ENCODE measurements around the gene TMEM256. TPM values are rescaled to one million over a fixed set of nuclear protein-coding genes. Genes with fewer than 3 reads are reported as not detected.

Gene TMEM256
- total and polyA plus RNA-seq, 9 of the 15 experiments (the other 6 are each of a cell fraction or from before 2014, with no cell fraction given): 43.4 to 177 (median 68.5) TPM

GRCh38 chr17:7403977-7404736 lies at the start of gene TMEM256 (continued):
- peak; percentile 25; the same call in 1 of the 2 replicates for TF ChIP-seq EP400 (IDR thresholded peaks at IDR 0.05)
- TF ChIP-seq ZFPM2 (CRISPR knock-in tag; IDR thresholded peaks at IDR 0.05): no peak
- no peak for TF ChIP-seq BCLAF1 (IDR thresholded peaks at IDR 0.05; ENCODE audit: borderline replicate concordance in 1 of 2, control insufficient read depth in 1 of 2, low read depth in 2 of 2, low read length in 1 of 2)
- TF ChIP-seq ZNF280B (CRISPR knock-in tag; IDR thresholded peaks at IDR 0.05): no peak
- no peak for TF ChIP-seq CUX1 (CRISPR knock-in tag; IDR thresholded peaks at IDR 0.05)
- no peak for TF ChIP-seq STAG1 (CRISPR knock-in tag; IDR thresholded peaks at IDR 0.05; ENCODE audit: borderline replicate concordance)
- TF ChIP-seq DACH1 (IDR thresholded peaks at IDR 0.05; ENCODE audit: partially characterized antibody): no peak
- TF ChIP-seq KLF1 (tag; IDR thresholded peaks at IDR 0.05): no peak
- no peak for TF ChIP-seq ZNF311 (CRISPR knock-in tag; IDR thresholded peaks at IDR 0.05)
- TF ChIP-seq ZNF444 (CRISPR knock-in tag; IDR thresholded peaks at IDR 0.05): no peak
- no peak for TF ChIP-seq ARID1B (IDR thresholded peaks at IDR 0.05)
